Measurements from ENCODE around the gene ABCA3. TPM values are rescaled to one million over a fixed set of nuclear protein-coding genes. Genes with fewer than 3 reads are reported as not detected.
A peak's percentile ranks its signal among the peaks of the same experiment; 100 is the strongest.

ABCA3 gene
- total and polyA plus RNA-seq, 2 donors from 2014 or later, result 5.5 to 35.5 TPM

- DNase-seq (no peak), FAIRE-seq (no peak)
- Histone ChIP-seq H3K4me1 (ENCODE audit: control insufficient read depth in 2 of 3, insufficient read depth in 2 of 3, low read depth in 1 of 3, low read length in 3 of 3) (peaks cover 0 to 5% (median 4%) of the 10 kb centered on the region in 3 donors), H3K9ac (ENCODE audit: low read length in 3 of 3) (no peak overlapping the region), H3K4me3 (ENCODE audit: low read length in 3 of 3) (no peak overlapping the region), H3K36me3 (ENCODE audit: control insufficient read depth in 2 of 3, insufficient read depth in 3 of 3, low read length in 3 of 3) (no peaks in the 10 kb centered on the region), H3K27ac (ENCODE audit: low read depth in 2 of 2, low read length in 2 of 2) (peak overlapping the region in 1 of 2 donors; percentile 36), H3K27me3 (ENCODE audit: control insufficient read depth, insufficient read depth, low read length) (no peaks in the 10 kb centered on the region), H3K9me3 (ENCODE audit: control insufficient read depth in 2 of 3, insufficient read depth in 1 of 3, low read length in 3 of 3) (no peaks in the 10 kb centered on the region)
- intact Hi-C loops (cut with DNase I), result no loop called here
- no peak for TF ChIP-seq CTCF (IDR thresholded peaks at IDR 0.05; ENCODE audit: borderline replicate concordance, extremely low read depth, insufficient read depth)
Observed at GRCh38 chr16:2371421-2371820, 30.9 kb upstream of the ABCA3 start.

GRCh38 chr16:2370721-2371120 lies 30.2 kb upstream of the ABCA3 start:
- Histone ChIP-seq H3K4me3 (ENCODE audit: low read length in 3 of 3) (no peak overlapping the region), H3K27ac (ENCODE audit: low read depth in 2 of 2, low read length in 2 of 2) (peak overlapping the region in 1 of 2 donors; percentile 36), H3K27me3 (ENCODE audit: control insufficient read depth, insufficient read depth, low read length) (no peaks in the 10 kb centered on the region), H3K9ac (ENCODE audit: low read length in 3 of 3) (no peak overlapping the region), H3K4me1 (ENCODE audit: control insufficient read depth in 2 of 3, insufficient read depth in 2 of 3, low read depth in 1 of 3, low read length in 3 of 3) (peaks cover 0 to 5% (median 4%) of the 10 kb centered on the region in 3 donors), H3K36me3 (ENCODE audit: control insufficient read depth in 2 of 3, insufficient read depth in 3 of 3, low read length in 3 of 3) (no peaks in the 10 kb centered on the region), H3K9me3 (ENCODE audit: control insufficient read depth in 2 of 3, insufficient read depth in 1 of 3, low read length in 3 of 3) (no peaks in the 10 kb centered on the region)
- TF ChIP-seq CTCF (IDR thresholded peaks at IDR 0.05; ENCODE audit: borderline replicate concordance, extremely low read depth, insufficient read depth), result no peak
- intact Hi-C loops (cut with DNase I), result no loop called here
- FAIRE-seq (no peak), DNase-seq (no peak)

GRCh38 chr16:2366660-2367309 lies 26.3 kb upstream of the ABCA3 start:
- Histone ChIP-seq H3K27ac (ENCODE audit: low read depth in 2 of 2, low read length in 2 of 2) (no peak overlapping the region), H3K27me3 (ENCODE audit: control insufficient read depth, insufficient read depth, low read length) (no peaks in the 10 kb centered on the region), H3K9me3 (ENCODE audit: control insufficient read depth in 2 of 3, insufficient read depth in 1 of 3, low read length in 3 of 3) (no peaks in the 10 kb centered on the region), H3K4me3 (ENCODE audit: low read length in 3 of 3) (no peak overlapping the region), H3K4me1 (ENCODE audit: control insufficient read depth in 2 of 3, insufficient read depth in 2 of 3, low read depth in 1 of 3, low read length in 3 of 3) (peaks cover 0 to 5% (median 4%) of the 10 kb centered on the region in 3 donors), H3K36me3 (ENCODE audit: control insufficient read depth in 2 of 3, insufficient read depth in 3 of 3, low read length in 3 of 3) (no peaks in the 10 kb centered on the region), H3K9ac (ENCODE audit: low read length in 3 of 3) (no peak overlapping the region)
- intact Hi-C loops (cut with DNase I), result no loop called here
- no peak for FAIRE-seq
- TF ChIP-seq CTCF (IDR thresholded peaks at IDR 0.05; ENCODE audit: borderline replicate concordance, extremely low read depth, insufficient read depth), result no peak
- DNase-seq, result no peak
